A673 (cell line): ENCODE results near the gene ZNF524. TPM values are rescaled to one million over a fixed set of nuclear protein-coding genes. Genes with fewer than 3 reads are reported as not detected.

Source experiments
- BruUV-seq: library from RNA; stranded (reverse); fragments of 400-500 nt; replicated peaks from 2 replicates; lab custom pipeline; 2021; lab: Mats Ljungman, UMichigan
- CTCF ChIA-PET: fragments of 300-600 bp; sonication (Branson Sonifier 250); formaldehyde crosslinking; loops from one replicate; lab custom pipeline; 2022; ENCODE audit warnings: antibody characterized with exemption; lab: Charles Lee
- POLR2A ChIA-PET: fragments of 300-600 bp; sonication (Branson Sonifier 250); formaldehyde crosslinking; loops from one replicate; lab custom pipeline; 2022; ENCODE audit warnings: antibody characterized with exemption; ENCODE audit not compliant: low non-redundant PET; lab: Charles Lee
- DNase-seq: peaks from one replicate; pipeline ENCODE4 v3.0.0-alpha.2; 2015; ENCODE audit warnings: low spot score
- H3K27ac ChIP-seq: fragments of 200-600 bp; sonication (generic); 2 replicates; pipeline ENCODE4 v1.5.1; 2016; ENCODE audit warnings: mixed run types, low read depth, mild to moderate bottlenecking, mixed read lengths, antibody characterized with exemption, low read length; ENCODE audit not compliant: poor library complexity, severe bottlenecking
- H3K27me3 ChIP-seq: fragments of 200-600 bp; sonication (generic); replicated peaks from 2 replicates; pipeline ENCODE4 v1.6.1; 2017; ENCODE audit warnings: mixed run types, low read depth, mild to moderate bottlenecking, mixed read lengths, antibody characterized with exemption, low read length; ENCODE audit not compliant: insufficient read depth, poor library complexity
- H3K36me3 ChIP-seq: fragments of 200-600 bp; sonication (generic); 2 replicates; pipeline ENCODE4 v1.6.1; 2016; ENCODE audit warnings: mixed run types, mild to moderate bottlenecking, mixed read lengths, antibody characterized with exemption, low read length; ENCODE audit not compliant: insufficient read depth, poor library complexity, severe bottlenecking
- H3K4me1 ChIP-seq: fragments of 200-600 bp; sonication (generic); 2 replicates; pipeline ENCODE4 v1.6.1; 2017; ENCODE audit warnings: mixed run types, mild to moderate bottlenecking, mixed read lengths, antibody characterized with exemption, low read length; ENCODE audit not compliant: insufficient read depth, poor library complexity, severe bottlenecking
- H3K4me3 ChIP-seq: fragments of 200-600 bp; sonication (generic); 2 replicates; pipeline ENCODE4 v1.5.1; 2016; ENCODE audit warnings: low read depth, mixed run types, mild to moderate bottlenecking, mixed read lengths, low read length; ENCODE audit not compliant: poor library complexity, severe bottlenecking
- H3K9me3 ChIP-seq: fragments of 200-600 bp; sonication (generic); 2 replicates; pipeline ENCODE4 v1.6.1; 2016; ENCODE audit warnings: mixed run types, low read depth, mild to moderate bottlenecking, mixed read lengths, antibody characterized with exemption, low read length; ENCODE audit not compliant: poor library complexity, severe bottlenecking
- CTCF ChIP-seq: fragments of 300-800, 200-600 bp; sonication (generic); conservative IDR thresholded peaks from 2 replicates; pipeline ENCODE4 v1.5.1; 2017; ENCODE audit warnings: low read depth, mild to moderate bottlenecking, antibody characterized with exemption, low read length, moderate library complexity, mixed read lengths
- EZH2 ChIP-seq: fragments of 200-600 bp; sonication (generic); IDR thresholded peaks from 2 replicates; pipeline ENCODE4 v1.6.1; 2017; ENCODE audit warnings: borderline replicate concordance, low read depth, mild to moderate bottlenecking, mixed read lengths, antibody characterized with exemption, low read length; ENCODE audit not compliant: poor library complexity, severe bottlenecking
- intact Hi-C: fragments of 100-400 bp; cut with micrococcal nuclease; formaldehyde crosslinking; loops from one replicate; pipeline ENCODE4 v1.10.0; 2022; ENCODE audit not compliant: unreplicated experiment
- total RNA-seq: library from RNA; stranded (reverse); gene quantifications from 2 replicates; pipeline ENCODE4 v1.2.3, GENCODE V29; 2021

The ZNF524 gene
- total RNA-seq, 1 experiment from 2014 or later, result 7.5 TPM

- Histone ChIP-seq H3K4me1 (peaks cover 21% of the 10 kb centered on the region), H3K4me3 (no peak overlapping the region), H3K27me3 (no peaks in the 10 kb centered on the region), H3K36me3 (no peaks in the 10 kb centered on the region), H3K27ac (peak overlapping the region; percentile 93), H3K9me3 (no peaks in the 10 kb centered on the region)
- intact Hi-C loops, result loop anchor here (5.0 kb wide), 1 partner anchor 196 kb away; the partner anchor contains the start of gene UBE2S
- DNase-seq, result no peak
- no peak for TF ChIP-seq CTCF
- TF ChIP-seq EZH2, result no peak
- BruUV-seq, result no TSS peak
- POLR2A ChIA-PET, result interaction anchor here (1.1 kb wide), 1 partner anchor 15 kb away, joined by 6 read pairs; no protein-coding TSS in a partner anchor
- CTCF ChIA-PET, result interaction anchor here (1.0 kb wide), 1 partner anchor 100 kb away, joined by 6 read pairs; no protein-coding TSS in a partner anchor
These were observed 3.6 kb downstream of the ZNF524 start for GRCh38 chr19:55603581-55604292.

- Histone ChIP-seq H3K36me3 (peaks cover 8% of the 10 kb centered on the region), H3K4me3 (peak overlapping the region; percentile 96), H3K9me3 (no peaks in the 10 kb centered on the region), H3K27me3 (no peaks in the 10 kb centered on the region), H3K4me1 (peaks cover 21% of the 10 kb centered on the region), H3K27ac (peak overlapping the region; percentile 93)
- POLR2A ChIA-PET, result interaction anchor here (0.6 to 1.1 kb wide), 3 partner anchors 14 to 1117 kb away, joined by 3 to 6 read pairs (median 3); no protein-coding TSS in a partner anchor
- intact Hi-C loops, result loop anchor here (5.0 kb wide), 1 partner anchor 143 kb away; the partner anchor contains the start of genes C19orf85 and ISOC2
- no TSS peak for BruUV-seq
- CTCF ChIA-PET, result interaction anchor here (0.6 to 2.5 kb wide), 6 partner anchors 19 to 159 kb away, joined by 3 to 6 read pairs (median 5); partner anchors contain the start of gene ZNF784
- peak; percentile 99 for DNase-seq
- no peak for TF ChIP-seq EZH2
These were observed 5.1 kb downstream of the ZNF524 start for GRCh38 chr19:55605207-55605636.

- DNase-seq, result peak; percentile 90
- POLR2A ChIA-PET, result interaction anchor here (0.6 kb wide), 1 partner anchor 33 kb away, joined by 3 read pairs; no protein-coding TSS in a partner anchor
- no TSS peak for BruUV-seq
- Histone ChIP-seq H3K4me1 (peaks cover 18% of the 10 kb centered on the region), H3K4me3 (peak within 1 kb of the TSS; percentile 96), H3K36me3 (peaks cover 8% of the 10 kb centered on the region), H3K27me3 (no peaks in the 10 kb centered on the region), H3K9me3 (no peaks in the 10 kb centered on the region), H3K27ac (peak within 1 kb of the TSS; percentile 93)
- TF ChIP-seq CTCF (peak; percentile 86), EZH2 (no peak)
- intact Hi-C loops, result loop anchor here (1.0 to 5.0 kb wide), 2 partner anchors 89 to 144 kb away; partner anchors contain the start of genes C19orf85 and ISOC2
- CTCF ChIA-PET, result interaction anchor here (0.6 to 2.5 kb wide), 8 partner anchors 18 to 445 kb away, joined by 3 to 20 read pairs (median 5); partner anchors contain the start of genes ZNF579 and ZNF784
These were observed 5.8 kb downstream of the ZNF524 start, which contains the start of gene ZNF865 for GRCh38 chr19:55605637-55606470. Gene ZNF865 (plus strand): TSS chr19:55605647. CDS start chr19:55613619, 7,972 bp downstream.
